ENCODE results near the gene AKAP9. TPM values are rescaled to one million over a fixed set of nuclear protein-coding genes. Genes with fewer than 3 reads are reported as not detected.
"Not testable (repeated sequence)": the region's sequence is repeated elsewhere in the genome, so short reads cannot be mapped to it uniquely, and the experiment has no call there.

The AKAP9 gene
- total and polyA plus RNA-seq, 12 donors: 22.7 to 122 (median 54.0) TPM

GRCh38 chr7:91961816-91962215, 21.2 kb downstream of the AKAP9 start:
- intact Hi-C loops (cut with DNase I): no loop called here
- H3K36me3 ChIP-seq (replicated peaks in 1 of 2): no peaks in the 10 kb centered on the region
- peaks cover 3 to 24% of the 10 kb centered on the region in 2 donors for H3K4me1 ChIP-seq (replicated peaks in 1 of 2)
- no peaks in the 10 kb centered on the region for H3K27me3 ChIP-seq
- H3K9me3 ChIP-seq (replicated peaks in 1 of 3): no peaks in the 10 kb centered on the region
- DNase-seq: no peak
- TF ChIP-seq CTCF (IDR thresholded peaks at IDR 0.05) (no peak), POLR2A (IDR thresholded peaks at IDR 0.05) (no peak)
- H3K27ac ChIP-seq: no peak overlapping the region
- 97 to 100% (median 98%) methylated on average over 2 of the region's 2 CpGs for WGBS, 4 donors
- H3K4me3 ChIP-seq: no peak overlapping the region

- no peak for DNase-seq
- Histone ChIP-seq H3K27ac (no peak overlapping the region), H3K36me3 (replicated peaks in 1 of 2) (no peaks in the 10 kb centered on the region), H3K4me1 (replicated peaks in 1 of 2) (peaks cover 3 to 20% of the 10 kb centered on the region in 2 donors), H3K27me3 (no peaks in the 10 kb centered on the region), H3K9me3 (replicated peaks in 1 of 3) (no peaks in the 10 kb centered on the region), H3K4me3 (no peak overlapping the region)
- no peak for TF ChIP-seq POLR2A (IDR thresholded peaks at IDR 0.05)
- TF ChIP-seq CTCF (IDR thresholded peaks at IDR 0.05): no peak
- intact Hi-C loops (cut with DNase I): no loop called here
- 83 to 89% (median 87%) methylated on average over 3 of the region's 3 CpGs for WGBS, 4 donors
Observed at GRCh38 chr7:91962419-91962818, 21.8 kb downstream of the AKAP9 start.

- DNase-seq; H3K4me1 ChIP-seq (replicated peaks in 1 of 2); H3K36me3 ChIP-seq (replicated peaks in 1 of 2): not testable (repeated sequence)
Observed at GRCh38 chr7:91967513-91967912, 26.9 kb downstream of the AKAP9 start.

GRCh38 chr7:91973639-91974038, 33.0 kb downstream of the AKAP9 start:
- Histone ChIP-seq H3K27me3 (no peaks in the 10 kb centered on the region), H3K4me3 (no peak overlapping the region), H3K9me3 (replicated peaks in 1 of 3) (no peaks in the 10 kb centered on the region), H3K4me1 (replicated peaks in 1 of 2) (no peaks in the 10 kb centered on the region), H3K36me3 (replicated peaks in 1 of 2) (no peaks in the 10 kb centered on the region), H3K27ac (no peak overlapping the region)
- intact Hi-C loops (cut with DNase I): no loop called here
- no peak for TF ChIP-seq POLR2A (IDR thresholded peaks at IDR 0.05)
- TF ChIP-seq CTCF (IDR thresholded peaks at IDR 0.05): no peak
- 80 to 86% (median 85%) methylated on average over 5 of the region's 5 CpGs for WGBS, 4 donors
- no peak for DNase-seq

More at GRCh38 chr7:91967513-91967912, 26.9 kb downstream of the AKAP9 start:
- H3K9me3 ChIP-seq (replicated peaks in 1 of 3); H3K4me3 ChIP-seq; H3K27me3 ChIP-seq; H3K27ac ChIP-seq; intact Hi-C loops (cut with DNase I): not testable (repeated sequence)
- WGBS, 4 donors: 95 to 99% (median 97%) methylated on average over 2 of the region's 2 CpGs

GRCh38 chr7:91974066-91974465, 33.4 kb downstream of the AKAP9 start:
- TF ChIP-seq CTCF (IDR thresholded peaks at IDR 0.05) (no peak), POLR2A (IDR thresholded peaks at IDR 0.05) (no peak)
- H3K4me1 ChIP-seq (replicated peaks in 1 of 2): no peaks in the 10 kb centered on the region
- no peaks in the 10 kb centered on the region for H3K36me3 ChIP-seq (replicated peaks in 1 of 2)
- intact Hi-C loops (cut with DNase I): no loop called here
- H3K9me3 ChIP-seq (replicated peaks in 1 of 3): no peaks in the 10 kb centered on the region
- no peaks in the 10 kb centered on the region for H3K27me3 ChIP-seq
- no peak overlapping the region for H3K4me3 ChIP-seq
- H3K27ac ChIP-seq: no peak overlapping the region
- no peak for DNase-seq
